Renal pelvis (tissue), 4 donors: Measurements from ENCODE around the gene KDM6B. TPM values are rescaled to one million over a fixed set of nuclear protein-coding genes. Genes with fewer than 3 reads are reported as not detected.

Source experiments
- DNase-seq: peaks from one replicate; pipeline ENCODE4 v3.0.0-alpha.2; 2013
- polyA plus RNA-seq, 3 donors: library from polyadenylated mRNA; unstranded; fragments of 120-200 nt; gene quantifications; one replicate each; pipeline ENCODE4 v1.2.1, GENCODE V29; 2013; ENCODE audit not compliant: insufficient read length in 3 of 3

Gene KDM6B
- polyA plus RNA-seq, 3 donors, result 26.2 to 32.3 (median 28.8) TPM

- no peak for DNase-seq
Measured at GRCh38 chr17:7873051-7873450, 39.0 kb downstream of the KDM6B start.

GRCh38 chr17:7875804-7876370 is 41.9 kb downstream of the KDM6B start:
- no peak for DNase-seq

- DNase-seq, result no peak
Measured at GRCh38 chr17:7878234-7878633, 44.2 kb downstream of the KDM6B start.

- no peak for DNase-seq
Measured at GRCh38 chr17:7880076-7880868, 46.3 kb downstream of the KDM6B start.

GRCh38 chr17:7881276-7882054 is 47.4 kb downstream of the KDM6B start:
- DNase-seq, result no peak

GRCh38 chr17:7882068-7882467 is 48.1 kb downstream of the KDM6B start:
- no peak for DNase-seq

GRCh38 chr17:7882629-7883028 is 48.6 kb downstream of the KDM6B start:
- DNase-seq, result no peak

Other genes with a start within 250 kb of the KDM6B start
- 1 to 10 TPM; 3.7 to 4.9 (median 3.8) TPM for gene SOX15, start 244.1 kb upstream of the KDM6B start, polyA plus RNA-seq
- 10 to 100 TPM; 48.9 to 54.0 (median 52.3) TPM for gene FXR2, start 219.3 kb upstream of the KDM6B start, polyA plus RNA-seq
- 100 to 1,000 TPM; 145 to 161 (median 161) TPM for gene SAT2, start 206.4 kb upstream of the KDM6B start, polyA plus RNA-seq
- gene SHBG, start 204.1 kb upstream of the KDM6B start, polyA plus RNA-seq, result 1 to 10 TPM; 4.6 to 7.3 (median 6.4) TPM
- gene ATP1B2, start 183.3 kb upstream of the KDM6B start, polyA plus RNA-seq, result 10 to 100 TPM; 18.1 to 24.2 (median 21.5) TPM
- 10 to 100 TPM; 68.2 to 79.1 (median 74.8) TPM for gene TP53, start 146.7 kb upstream of the KDM6B start, polyA plus RNA-seq
- 10 to 100 TPM; 15.3 to 21.3 (median 17.0) TPM for gene WRAP53, start 145.7 kb upstream of the KDM6B start, polyA plus RNA-seq
- 10 to 100 TPM; 21.3 to 29.1 (median 23.8) TPM for gene EFNB3, start 129.0 kb upstream of the KDM6B start, polyA plus RNA-seq
- gene DNAH2, start 116.5 kb upstream of the KDM6B start, polyA plus RNA-seq, result under 1 TPM; 0.24 to 0.67 (median 0.34) TPM
- gene TMEM88, start 20.8 kb downstream of the KDM6B start, polyA plus RNA-seq, result 10 to 100 TPM; 25.9 to 32.4 (median 26.0) TPM
- 100 to 1,000 TPM in 2 of 3 donors, 10 to 100 TPM in 1; 94.2 to 137 (median 104) TPM for gene NAA38, start 23.3 kb downstream of the KDM6B start, polyA plus RNA-seq
- 10 to 100 TPM; 23.6 to 36.3 (median 27.2) TPM for gene CYB5D1, start 23.8 kb downstream of the KDM6B start, polyA plus RNA-seq
- 100 to 1,000 TPM; 181 to 204 (median 186) TPM for gene CHD3, start 54.6 kb downstream of the KDM6B start, polyA plus RNA-seq
- 1 to 10 TPM; 3.5 to 4.7 (median 4.5) TPM for gene RNF227, start 82.1 kb downstream of the KDM6B start, polyA plus RNA-seq
- gene KCNAB3, start 95.6 kb downstream of the KDM6B start, polyA plus RNA-seq, result 10 to 100 TPM; 10.6 to 13.0 (median 11.4) TPM
- 100 to 1,000 TPM; 131 to 158 (median 133) TPM for gene TRAPPC1, start 97.7 kb downstream of the KDM6B start, polyA plus RNA-seq
- gene CNTROB, start 98.0 kb downstream of the KDM6B start, polyA plus RNA-seq, result 10 to 100 TPM; 52.0 to 69.0 (median 65.7) TPM
- gene GUCY2D, start 168.4 kb downstream of the KDM6B start, polyA plus RNA-seq, result under 1 TPM; 0.22 to 0.87 (median 0.40) TPM
- 1 to 10 TPM; 1.2 to 2.0 (median 1.5) TPM for gene ALOX15B, start 204.8 kb downstream of the KDM6B start, polyA plus RNA-seq